ENCODE data around the gene HJV. TPM values are rescaled to one million over a fixed set of nuclear protein-coding genes. Genes with fewer than 3 reads are reported as not detected.

Gene HJV
- total RNA-seq, 1 experiment from 2014 or later: not detected

GRCh38 chr1:145994391-145995120, 27.0 kb downstream of the HJV start:
- RAD21 ChIA-PET (ENCODE audit: low non-redundant PET in 1 of 2, low total read pairs in 2 of 2, uncharacterized antibody in 2 of 2, unreplicated experiment in 2 of 2): no interaction called here
- Histone ChIP-seq H3K27ac (ENCODE audit: low read depth, low read length) (no peak overlapping the region), H3K9me3 (ENCODE audit: control insufficient read depth in 1 of 2, insufficient read depth in 1 of 2, low read depth in 1 of 2, low read length in 2 of 2) (no peaks in the 10 kb centered on the region), H3K9me2 (ENCODE audit: insufficient read depth) (no peaks in the 10 kb centered on the region), H3K4me3 (replicated peaks in 1 of 2; ENCODE audit: low read depth in 1 of 2, low read length in 2 of 2) (no peak overlapping the region), H3K27me3 (ENCODE audit: insufficient read depth, low read length) (no peaks in the 10 kb centered on the region), H3K9ac (ENCODE audit: low read length) (no peak overlapping the region), H3K36me3 (ENCODE audit: control insufficient read depth in 1 of 2, insufficient read depth in 2 of 2, low read length in 2 of 2) (no peaks in the 10 kb centered on the region), H2AFZ (ENCODE audit: low read depth, low read length, poor library complexity, severe bottlenecking) (no peak overlapping the region), H3K79me2 (ENCODE audit: insufficient read depth, low read length) (no peaks in the 10 kb centered on the region), H3K4me2 (ENCODE audit: low read length) (no peak overlapping the region), H3K4me1 (ENCODE audit: control insufficient read depth in 1 of 2, insufficient read depth in 2 of 2, low read length in 2 of 2) (peaks cover 2 to 5% of the 10 kb centered on the region in 2 experiments; a peak in 2 of 4 replicates), H4K20me1 (ENCODE audit: insufficient read depth) (no peaks in the 10 kb centered on the region)
- CTCF ChIA-PET: interaction anchor here (0.6 to 1.3 kb wide), 2 partner anchors 13 to 87 kb away, joined by 4 read pairs; no protein-coding TSS in a partner anchor
- TF ChIP-seq ATF3 (IDR thresholded peaks at IDR 0.05) (no peak), CBX3 (IDR thresholded peaks at IDR 0.05; ENCODE audit: low read depth) (no peak), RAD21 (IDR thresholded peaks at IDR 0.05; ENCODE audit: low read depth) (no peak), POLR2AphosphoS5 (IDR thresholded peaks at IDR 0.05; ENCODE audit: low read depth, low read length) (no peak), CEBPB (IDR thresholded peaks at IDR 0.05; ENCODE audit: low read depth) (no peak)
- POLR2A ChIA-PET: no interaction called here
- no TSS peak for BruUV-seq (replicated peaks)
- intact Hi-C loops (cut with micrococcal nuclease): no loop called here
- DNase-seq (ENCODE audit: low read depth, low spot score) (no peak), ATAC-seq (no peak)

- Histone ChIP-seq H3K9ac (ENCODE audit: low read length) (no peak overlapping the region), H3K36me3 (ENCODE audit: control insufficient read depth in 1 of 2, insufficient read depth in 2 of 2, low read length in 2 of 2) (no peaks in the 10 kb centered on the region), H3K9me3 (ENCODE audit: control insufficient read depth in 1 of 2, insufficient read depth in 1 of 2, low read depth in 1 of 2, low read length in 2 of 2) (no peaks in the 10 kb centered on the region), H4K20me1 (ENCODE audit: insufficient read depth) (no peaks in the 10 kb centered on the region), H3K9me2 (ENCODE audit: insufficient read depth) (no peaks in the 10 kb centered on the region), H3K79me2 (ENCODE audit: insufficient read depth, low read length) (no peaks in the 10 kb centered on the region), H3K27ac (ENCODE audit: low read depth, low read length) (no peak overlapping the region), H3K4me1 (ENCODE audit: control insufficient read depth in 1 of 2, insufficient read depth in 2 of 2, low read length in 2 of 2) (peaks cover 2 to 5% of the 10 kb centered on the region in 2 experiments; a peak in 2 of 4 replicates), H2AFZ (ENCODE audit: low read depth, low read length, poor library complexity, severe bottlenecking) (no peak overlapping the region), H3K27me3 (ENCODE audit: insufficient read depth, low read length) (no peaks in the 10 kb centered on the region), H3K4me3 (replicated peaks in 1 of 2; ENCODE audit: low read depth in 1 of 2, low read length in 2 of 2) (no peak overlapping the region), H3K4me2 (ENCODE audit: low read length) (no peak overlapping the region)
- CTCF ChIA-PET: interaction anchor here (0.6 to 1.3 kb wide), 2 partner anchors 14 to 86 kb away, joined by 4 read pairs; no protein-coding TSS in a partner anchor
- RAD21 ChIA-PET (ENCODE audit: low non-redundant PET in 1 of 2, low total read pairs in 2 of 2, uncharacterized antibody in 2 of 2, unreplicated experiment in 2 of 2): no interaction called here
- POLR2A ChIA-PET: interaction anchor here (2.8 kb wide), 1 partner anchor 14 kb away, joined by 6 read pairs; no protein-coding TSS in a partner anchor
- intact Hi-C loops (cut with micrococcal nuclease): no loop called here
- BruUV-seq (replicated peaks): no TSS peak
- DNase-seq (ENCODE audit: low read depth, low spot score) (no peak), ATAC-seq (no peak)
- TF ChIP-seq POLR2AphosphoS5 (IDR thresholded peaks at IDR 0.05; ENCODE audit: low read depth, low read length) (no peak), YY1 (IDR thresholded peaks at IDR 0.05; ENCODE audit: extremely low read depth, insufficient replicate concordance, low read depth, low read length) (no peak), TCF7L2 (IDR thresholded peaks at IDR 0.05; ENCODE audit: borderline replicate concordance, extremely low read depth, insufficient read depth, insufficient read length) (no peak), MAX (IDR thresholded peaks at IDR 0.05) (no peak), SIN3A (IDR thresholded peaks at IDR 0.05; ENCODE audit: low read depth) (no peak), EZH2 (IDR thresholded peaks at IDR 0.05) (no peak), CBX3 (IDR thresholded peaks at IDR 0.05; ENCODE audit: low read depth) (no peak), ZNF274 (IDR thresholded peaks at IDR 0.05; ENCODE audit: low read depth, low read length) (no peak), RAD21 (IDR thresholded peaks at IDR 0.05; ENCODE audit: low read depth) (no peak), CTCF (IDR thresholded peaks at IDR 0.05 in 2 of 3, conservative IDR thresholded peaks at IDR 0.05 in 1 of 3; ENCODE audit: borderline replicate concordance in 1 of 3, insufficient read depth in 1 of 3, low read depth in 2 of 3, low read length in 2 of 3) (no peak), ZFX (IDR thresholded peaks at IDR 0.05) (no peak), ATF3 (IDR thresholded peaks at IDR 0.05) (no peak)
Measured at GRCh38 chr1:145993618-145994390, 27.7 kb downstream of the HJV start.
